GM12878 (cell line): ENCODE results near the gene WWOX. TPM values are rescaled to one million over a fixed set of nuclear protein-coding genes. Genes with fewer than 3 reads are reported as not detected.

Source experiments
- ATAC-seq: fragments of 200-7000 bp; cut with Tn5 transposase; 3 replicates; pipeline ENCODE4 v1.9.1; 2020; ENCODE audit warnings: mild to moderate bottlenecking, moderate library complexity
- BruUV-seq: library from RNA; stranded (reverse); fragments of 400-500 nt; replicated peaks from 2 replicates; lab custom pipeline; 2021; lab: Mats Ljungman, UMichigan
- CTCF ChIA-PET: fragments of 300-600 bp; sonication (Branson Sonifier 250); formaldehyde crosslinking; extraction: SDS; loops from one replicate; lab custom pipeline; 2021; ENCODE audit warnings: inconsistent platforms; lab: Yijun Ruan, JAX
- POLR2A ChIA-PET: fragments of 350-600 bp; formaldehyde crosslinking; extraction: SDS; loops from one replicate; lab custom pipeline; 2021; ENCODE audit warnings: inconsistent platforms; lab: Charles Lee
- RAD21 ChIA-PET: fragments of 300-600 bp; sonication (Branson Sonifier 250); formaldehyde crosslinking; loops from one replicate; lab custom pipeline; 2023; ENCODE audit warnings: antibody characterized with exemption; ENCODE audit not compliant: unreplicated experiment; lab: Charles Lee
- SMC1A ChIA-PET: fragments of 300-600 bp; sonication (Branson Sonifier 250); formaldehyde crosslinking; loops from one replicate; lab custom pipeline; 2023; ENCODE audit not compliant: unreplicated experiment, uncharacterized antibody; lab: Charles Lee
- DNase-seq: peaks from one replicate; pipeline ENCODE4 v3.0.0-alpha.2; 2011; ENCODE audit warnings: low read depth, low spot score
- FAIRE-seq: peaks from 3 replicates; lab custom pipeline; 2011; peaks lifted over from hg19 to GRCh38; lab: Jason Lieb, UNC
- H2AFZ ChIP-seq: 2 replicates; pipeline ENCODE4 v1.6.0; 2011; ENCODE audit warnings: low read depth, low read length, control low read depth; ENCODE audit not compliant: control insufficient read depth
- H3K27ac ChIP-seq: 2 replicates; pipeline ENCODE4 v1.5.1; 2011; ENCODE audit warnings: control low read depth; ENCODE audit not compliant: control insufficient read depth, insufficient read depth
- H3K27me3 ChIP-seq, 2 experiments: replicated peaks in 1 of 2; 2 replicates each; pipeline versions ENCODE4 v1.6.0 to v1.6.1; 2011; ENCODE audit warnings: low read length in 1 of 2; ENCODE audit not compliant: control insufficient read depth in 2 of 2, insufficient read depth in 2 of 2
- H3K36me3 ChIP-seq, 2 experiments: 2 replicates each; pipeline ENCODE4 v1.5.1; 2011; ENCODE audit warnings: low read length in 1 of 2; ENCODE audit not compliant: control insufficient read depth in 2 of 2, insufficient read depth in 2 of 2
- H3K4me1 ChIP-seq: 2 replicates; pipeline ENCODE4 v1.6.1; 2011; ENCODE audit warnings: mild to moderate bottlenecking, low read length, moderate library complexity, mixed read lengths; ENCODE audit not compliant: control insufficient read depth, insufficient read depth
- H3K4me2 ChIP-seq: 2 replicates; pipeline ENCODE4 v1.6.0; 2011; ENCODE audit warnings: control low read depth; ENCODE audit not compliant: control insufficient read depth, insufficient read depth
- H3K4me3 ChIP-seq: fragments of 200-600 bp; sonication (generic); 2 replicates; pipeline ENCODE4 v1.5.1; 2016
- H3K79me2 ChIP-seq: 2 replicates; pipeline ENCODE4 v1.6.0; 2011; ENCODE audit warnings: low read length; ENCODE audit not compliant: control insufficient read depth, insufficient read depth
- H3K9ac ChIP-seq: 2 replicates; pipeline ENCODE4 v1.8.0; 2011; ENCODE audit warnings: low read length, control low read depth, mixed read lengths; ENCODE audit not compliant: control insufficient read depth, insufficient read depth
- H3K9me3 ChIP-seq: replicated peaks from 3 replicates; pipeline ENCODE4 v1.5.1; 2011; ENCODE audit warnings: mild to moderate bottlenecking, low read length; ENCODE audit not compliant: control insufficient read depth, insufficient read depth
- H4K20me1 ChIP-seq: 2 replicates; pipeline ENCODE4 v1.6.0; 2011; ENCODE audit not compliant: control insufficient read depth, insufficient read depth
- CHD2 ChIP-seq: IDR thresholded peaks from 2 replicates; pipeline ENCODE4 v1.6.1; 2011; ENCODE audit warnings: low read depth, low read length, improper control_type of control experiment, borderline replicate concordance
- HDAC6 ChIP-seq: fragments of 200-600 bp; sonication (generic); IDR thresholded peaks from one replicate; pipeline ENCODE4 v1.8.0; 2017; ENCODE audit warnings: antibody characterized with exemption; ENCODE audit not compliant: unreplicated experiment
- IKZF2 ChIP-seq, 2 experiments: fragments of 450-650 bp; IDR thresholded peaks; 2 replicates each; pipeline ENCODE4 v1.6.1; 2017; ENCODE audit warnings: mild to moderate bottlenecking in 2 of 2, moderate library complexity in 2 of 2
- MAX ChIP-seq: IDR thresholded peaks from 2 replicates; pipeline ENCODE4 v1.6.1; 2012; ENCODE audit warnings: low read depth, low read length, improper control_type of control experiment
- MXI1 ChIP-seq: fragments of 150-350 bp; IDR thresholded peaks from 2 replicates; pipeline ENCODE4 v1.6.1; 2011; ENCODE audit warnings: low read depth, mild to moderate bottlenecking, inconsistent platforms, low read length, improper control_type of control experiment
- NFXL1 ChIP-seq: fragments of 450-650 bp; IDR thresholded peaks from 2 replicates; pipeline ENCODE4 v1.6.1; 2017; ENCODE audit warnings: antibody characterized with exemption, mild to moderate bottlenecking, borderline replicate concordance
- PML ChIP-seq: IDR thresholded peaks from 2 replicates; pipeline ENCODE4 v1.6.1; 2012; ENCODE audit warnings: low read length, inconsistent platforms
- SUPT20H ChIP-seq: IDR thresholded peaks from 2 replicates; pipeline ENCODE4 v1.6.1; 2011; ENCODE audit warnings: low read depth, mild to moderate bottlenecking, low read length, moderate library complexity, borderline replicate concordance; ENCODE audit not compliant: control insufficient read depth
- TCF7 ChIP-seq: IDR thresholded peaks from 2 replicates; pipeline ENCODE4 v1.6.1; 2014; ENCODE audit warnings: antibody characterized with exemption, borderline replicate concordance
- YBX1 ChIP-seq: fragments of 450-650 bp; IDR thresholded peaks from 2 replicates; pipeline ENCODE4 v1.6.1; 2016; ENCODE audit warnings: antibody characterized with exemption
- YY1 ChIP-seq: IDR thresholded peaks from 2 replicates; pipeline ENCODE4 v1.6.1; 2011; ENCODE audit warnings: low read depth, mild to moderate bottlenecking, low read length
- ZBTB4 ChIP-seq: fragments of 450-650 bp; formaldehyde crosslinking; IDR thresholded peaks from 2 replicates; pipeline ENCODE4 v1.4.0; 2022; ENCODE audit warnings: mild to moderate bottlenecking, moderate library complexity
- WGBS: methylation state at CpG from one replicate; pipeline ENCODE4 v1.1.6; 2016; ENCODE audit warnings: low lambda C conversion rate; ENCODE audit not compliant: insufficient replicate concordance, insufficient coverage; ENCODE audit errors: missing lambda C conversion rate; 5-methylcytosine and 5-hydroxymethylcytosine counted together
- in situ Hi-C: fragments of 300-500 bp; cut with MboI; formaldehyde crosslinking; loops from 9 replicates; pipeline ENCODE4 v1.14.3; 2018; ENCODE audit warnings: mixed read lengths
- intact Hi-C: fragments of 100-400 bp; cut with micrococcal nuclease; formaldehyde crosslinking; loops from one replicate; pipeline ENCODE4 v1.14.2; 2022; ENCODE audit not compliant: unreplicated experiment
- polyA plus RNA-seq, 11 experiments: library from polyadenylated mRNA; depleted of rRNA in 4 of 11; unstranded in 6 of 11; stranded (reverse) in 5 of 11; fragments of >200 nt; fragmentation: Nextera tagmentation in 4 of 11; fragmentation: Illumina TruSeq in 1 of 11; extraction: Ambion mirVana in 4 of 11; extraction: Trizol in 1 of 11; gene quantifications; 1 replicate in 1 of 11; 2 replicates in 10 of 11; pipeline versions ENCODE4 v1.2.1 to v1.2.3, GENCODE V29; 2011 to 2016; ENCODE audit warnings: inconsistent platforms in 2 of 11, missing spikeins in 2 of 11, low read depth in 1 of 11
- total RNA-seq, 4 experiments: library from RNA; depleted of rRNA in 3 of 4; stranded (reverse); fragments of >200 nt in 3 of 4; fragmentation: Illumina TruSeq in 1 of 4; extraction: Trizol in 1 of 4; gene quantifications; 2 replicates each; pipeline versions ENCODE4 v1.2.1 to v1.2.3, GENCODE V29; 2013 to 2021
- TF ChIP-seq, protein P1 (sequence below): fragments of 150-350 bp; IDR thresholded peaks from 2 replicates; pipeline ENCODE4 v1.6.1; 2014; ENCODE audit warnings: mild to moderate bottlenecking, low read depth, low read length

WWOX gene
- total and polyA plus RNA-seq, 10 of the 15 experiments (the other 5 are each of a cell fraction or from before 2014, with no cell fraction given), result 2.8 to 24.4 (median 17.8) TPM

DNA sequence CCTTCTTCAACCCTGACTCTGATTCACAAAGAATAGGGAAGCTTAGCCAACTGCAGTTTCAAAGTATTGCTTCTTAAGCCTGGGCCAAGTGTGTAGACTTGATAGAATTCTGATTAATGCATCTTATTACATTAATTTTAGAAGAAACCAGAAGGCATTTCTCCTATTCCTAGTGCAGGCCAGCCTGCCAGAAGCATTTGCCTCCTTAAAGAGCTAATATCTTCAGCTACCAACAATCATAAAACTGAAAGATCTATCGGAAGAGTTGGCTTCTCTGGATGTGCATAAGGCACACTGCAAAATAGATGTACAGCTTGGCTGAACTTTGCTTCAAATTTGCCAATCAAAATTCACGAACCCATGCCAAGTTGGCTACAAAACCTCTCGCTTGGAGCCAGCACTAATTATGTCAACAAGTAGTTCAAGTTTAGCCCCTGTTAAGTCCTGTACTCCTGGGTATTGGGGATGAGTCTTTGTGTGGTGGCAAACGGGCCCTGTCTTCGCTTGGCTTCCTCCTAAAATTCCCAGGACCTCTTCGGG is 717.8 kb downstream of the WWOX start:
- no peak for TF ChIP-seq NFXL1
- TF ChIP-seq SUPT20H, result no peak
- no peak for TF ChIP-seq PML
- TF ChIP-seq TCF7, result no peak
- TF ChIP-seq MAX, result no peak
- no peaks in the 10 kb centered on the region for H3K79me2 ChIP-seq
- ATAC-seq (no peak), DNase-seq (no peak), FAIRE-seq (no peak)
- ChIA-PET SMC1A (no interaction called here), POLR2A (no interaction called here), RAD21 (no interaction called here), CTCF (no interaction called here)
- H3K27me3 ChIP-seq, result no peaks in the 10 kb centered on the region
- no peaks in the 10 kb centered on the region for H4K20me1 ChIP-seq
- no peaks in the 10 kb centered on the region for H3K36me3 ChIP-seq
- H3K4me3 ChIP-seq, result no peak overlapping the region
- no peak overlapping the region for H3K9ac ChIP-seq
- H3K4me1 ChIP-seq, result no peaks in the 10 kb centered on the region
- no TSS peak for BruUV-seq
- intact Hi-C loops, result no loop called here
- WGBS, result 39% methylated on average over 6 of the region's 6 CpGs
- H3K4me2 ChIP-seq, result no peak overlapping the region
- in situ Hi-C loops, result no loop called here
- H3K27ac ChIP-seq, result no peak overlapping the region
- no peaks in the 10 kb centered on the region for H3K9me3 ChIP-seq
- no peak overlapping the region for H2AFZ ChIP-seq

- 7% methylated on average over 3 of the region's 3 CpGs for WGBS
- intact Hi-C loops, result no loop called here
- Histone ChIP-seq H4K20me1 (no peaks in the 10 kb centered on the region), H3K4me3 (no peak overlapping the region), H3K9ac (no peak overlapping the region), H3K9me3 (no peaks in the 10 kb centered on the region), H2AFZ (no peak overlapping the region), H3K4me2 (no peak overlapping the region), H3K4me1 (no peaks in the 10 kb centered on the region), H3K36me3 (no peaks in the 10 kb centered on the region), H3K27ac (no peak overlapping the region), H3K79me2 (no peaks in the 10 kb centered on the region), H3K27me3 (no peaks in the 10 kb centered on the region)
- ChIA-PET POLR2A (no interaction called here), RAD21 (no interaction called here), CTCF (no interaction called here), SMC1A (no interaction called here)
- DNase-seq (no peak), ATAC-seq (no peak), FAIRE-seq (no peak)
- in situ Hi-C loops, result no loop called here
- no TSS peak for BruUV-seq
- TF ChIP-seq, protein P1, sequence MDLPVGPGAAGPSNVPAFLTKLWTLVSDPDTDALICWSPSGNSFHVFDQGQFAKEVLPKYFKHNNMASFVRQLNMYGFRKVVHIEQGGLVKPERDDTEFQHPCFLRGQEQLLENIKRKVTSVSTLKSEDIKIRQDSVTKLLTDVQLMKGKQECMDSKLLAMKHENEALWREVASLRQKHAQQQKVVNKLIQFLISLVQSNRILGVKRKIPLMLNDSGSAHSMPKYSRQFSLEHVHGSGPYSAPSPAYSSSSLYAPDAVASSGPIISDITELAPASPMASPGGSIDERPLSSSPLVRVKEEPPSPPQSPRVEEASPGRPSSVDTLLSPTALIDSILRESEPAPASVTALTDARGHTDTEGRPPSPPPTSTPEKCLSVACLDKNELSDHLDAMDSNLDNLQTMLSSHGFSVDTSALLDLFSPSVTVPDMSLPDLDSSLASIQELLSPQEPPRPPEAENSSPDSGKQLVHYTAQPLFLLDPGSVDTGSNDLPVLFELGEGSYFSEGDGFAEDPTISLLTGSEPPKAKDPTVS, result no peak
- TF ChIP-seq ZBTB4 (CRISPR knock-in tag) (no peak), HDAC6 (no peak), CHD2 (no peak), SUPT20H (no peak), MXI1 (no peak), IKZF2 (IDR thresholded peaks at IDR 0.05) (no peak), YBX1 (no peak), YY1 (no peak)
Measured at GRCh38 chr16:78821335-78821734, 721.9 kb downstream of the WWOX start.
